Body of pancreas (tissue), 4 donors: ENCODE results near the gene RGMA.

ENCODE experiments used
- POLR2A ChIP-seq, 3 donors: fragments of 450-650 bp; IDR thresholded peaks; one replicate each; pipeline ENCODE4 v1.6.1; 2016; ENCODE audit warnings: antibody characterized with exemption in 3 of 3, mild to moderate bottlenecking in 2 of 3
- TF ChIP-seq, protein P1 (sequence below), 7 experiments: fragments of 450-650 bp in 4 of 7; fragments of 200-600 bp in 3 of 7; sonication (generic) in 3 of 7; IDR thresholded peaks; one replicate each; pipeline ENCODE4 v1.5.1; 2016 to 2019; ENCODE audit warnings: antibody characterized with exemption in 7 of 7

DNA sequence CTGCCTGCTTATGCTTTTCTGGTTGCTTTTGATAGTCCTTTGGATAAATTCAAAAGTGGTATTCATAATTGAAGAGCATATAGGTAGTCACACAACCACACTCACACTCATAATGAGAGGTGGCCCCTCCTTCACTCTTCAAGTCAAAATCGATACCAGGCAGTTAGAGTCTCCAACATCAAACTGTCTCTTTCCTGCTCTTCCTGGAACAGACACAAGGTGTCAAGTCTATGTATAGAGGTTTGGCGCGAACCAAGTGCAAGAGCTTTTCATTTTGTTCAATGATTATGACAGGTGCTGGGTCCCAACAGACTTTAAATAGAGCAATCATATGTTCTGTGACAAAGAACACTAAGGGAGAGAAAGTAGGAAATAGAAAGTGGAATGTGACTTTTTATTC lies 29.9 kb upstream of the RGMA start:
- TF ChIP-seq, protein P1, sequence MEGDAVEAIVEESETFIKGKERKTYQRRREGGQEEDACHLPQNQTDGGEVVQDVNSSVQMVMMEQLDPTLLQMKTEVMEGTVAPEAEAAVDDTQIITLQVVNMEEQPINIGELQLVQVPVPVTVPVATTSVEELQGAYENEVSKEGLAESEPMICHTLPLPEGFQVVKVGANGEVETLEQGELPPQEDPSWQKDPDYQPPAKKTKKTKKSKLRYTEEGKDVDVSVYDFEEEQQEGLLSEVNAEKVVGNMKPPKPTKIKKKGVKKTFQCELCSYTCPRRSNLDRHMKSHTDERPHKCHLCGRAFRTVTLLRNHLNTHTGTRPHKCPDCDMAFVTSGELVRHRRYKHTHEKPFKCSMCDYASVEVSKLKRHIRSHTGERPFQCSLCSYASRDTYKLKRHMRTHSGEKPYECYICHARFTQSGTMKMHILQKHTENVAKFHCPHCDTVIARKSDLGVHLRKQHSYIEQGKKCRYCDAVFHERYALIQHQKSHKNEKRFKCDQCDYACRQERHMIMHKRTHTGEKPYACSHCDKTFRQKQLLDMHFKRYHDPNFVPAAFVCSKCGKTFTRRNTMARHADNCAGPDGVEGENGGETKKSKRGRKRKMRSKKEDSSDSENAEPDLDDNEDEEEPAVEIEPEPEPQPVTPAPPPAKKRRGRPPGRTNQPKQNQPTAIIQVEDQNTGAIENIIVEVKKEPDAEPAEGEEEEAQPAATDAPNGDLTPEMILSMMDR (IDR thresholded peaks at IDR 0.05), result no peak
- TF ChIP-seq POLR2A (IDR thresholded peaks at IDR 0.05), result no peak
